Measurements from ENCODE around the gene COL18A1.

DNA sequence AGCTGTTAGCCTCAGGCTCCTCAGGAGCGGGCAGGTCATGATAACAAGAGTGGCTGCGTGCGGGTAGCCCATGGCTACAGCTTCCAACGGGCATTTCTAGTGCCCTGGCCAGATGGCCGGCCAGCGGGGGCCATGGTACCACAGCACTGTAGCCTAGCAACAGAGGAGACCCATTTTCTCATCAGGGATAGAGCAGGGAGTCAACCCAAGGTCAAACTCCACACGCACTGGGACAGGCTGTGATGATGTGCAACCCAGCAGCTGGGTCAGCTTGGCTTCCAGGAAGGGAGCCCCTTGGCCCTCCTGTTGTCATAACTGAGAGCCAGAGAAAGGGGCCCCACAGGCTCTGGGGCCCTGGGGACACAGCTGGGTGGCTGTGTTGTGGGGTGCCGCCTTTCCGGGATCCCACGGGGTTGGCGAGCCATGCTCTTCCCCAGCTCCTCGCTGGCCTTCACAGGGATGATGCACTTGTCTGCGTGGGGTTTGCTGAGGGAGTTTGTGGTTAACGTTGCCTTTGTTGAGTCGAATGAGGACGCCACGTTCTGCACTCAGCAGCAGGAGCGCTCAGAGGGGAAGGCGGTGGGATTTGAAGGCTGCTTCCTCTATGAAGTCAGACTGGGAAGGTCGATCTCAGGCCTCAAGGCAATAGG, 46.3 kb downstream of the COL18A1 start:
- TF ChIP-seq, protein P1, sequence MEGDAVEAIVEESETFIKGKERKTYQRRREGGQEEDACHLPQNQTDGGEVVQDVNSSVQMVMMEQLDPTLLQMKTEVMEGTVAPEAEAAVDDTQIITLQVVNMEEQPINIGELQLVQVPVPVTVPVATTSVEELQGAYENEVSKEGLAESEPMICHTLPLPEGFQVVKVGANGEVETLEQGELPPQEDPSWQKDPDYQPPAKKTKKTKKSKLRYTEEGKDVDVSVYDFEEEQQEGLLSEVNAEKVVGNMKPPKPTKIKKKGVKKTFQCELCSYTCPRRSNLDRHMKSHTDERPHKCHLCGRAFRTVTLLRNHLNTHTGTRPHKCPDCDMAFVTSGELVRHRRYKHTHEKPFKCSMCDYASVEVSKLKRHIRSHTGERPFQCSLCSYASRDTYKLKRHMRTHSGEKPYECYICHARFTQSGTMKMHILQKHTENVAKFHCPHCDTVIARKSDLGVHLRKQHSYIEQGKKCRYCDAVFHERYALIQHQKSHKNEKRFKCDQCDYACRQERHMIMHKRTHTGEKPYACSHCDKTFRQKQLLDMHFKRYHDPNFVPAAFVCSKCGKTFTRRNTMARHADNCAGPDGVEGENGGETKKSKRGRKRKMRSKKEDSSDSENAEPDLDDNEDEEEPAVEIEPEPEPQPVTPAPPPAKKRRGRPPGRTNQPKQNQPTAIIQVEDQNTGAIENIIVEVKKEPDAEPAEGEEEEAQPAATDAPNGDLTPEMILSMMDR (IDR thresholded peaks at IDR 0.05), result no peak
- no peak for TF ChIP-seq POLR2A (IDR thresholded peaks at IDR 0.05)
